Endothelial cell of umbilical vein (primary cell): ENCODE measurements around the gene ZNF8.

Source experiments
- CTCF ChIP-seq, 2 donors: IDR thresholded peaks; 1 replicate in 1 of 2; 2 replicates in 1 of 2; pipeline ENCODE4 v1.5.1; 2011; ENCODE audit warnings: low read length in 2 of 2, mild to moderate bottlenecking in 2 of 2, moderate library complexity in 2 of 2, control low read depth in 1 of 2, inconsistent platforms in 1 of 2, low read depth in 1 of 2; ENCODE audit not compliant: insufficient read depth in 1 of 2; ENCODE audit errors: extremely low read depth in 1 of 2
- EZH2 ChIP-seq: IDR thresholded peaks from 2 replicates; pipeline ENCODE4 v1.6.1; 2012; ENCODE audit warnings: borderline replicate concordance, low read depth, mild to moderate bottlenecking, moderate library complexity, low read length, inconsistent platforms; ENCODE audit not compliant: severe bottlenecking
- GATA2 ChIP-seq: IDR thresholded peaks from 2 replicates; pipeline ENCODE4 v1.7.0; 2011; ENCODE audit warnings: low read depth, mild to moderate bottlenecking, moderate library complexity, mixed read lengths, low read length; ENCODE audit not compliant: insufficient read length, insufficient read depth
- POLR2AphosphoS5 ChIP-seq: IDR thresholded peaks from 2 replicates; pipeline ENCODE4 v1.6.1; 2012; ENCODE audit warnings: low read depth, mild to moderate bottlenecking, control low read depth, low read length, moderate library complexity; ENCODE audit not compliant: insufficient read depth

- TF ChIP-seq CTCF (IDR thresholded peaks at IDR 0.05; ENCODE audit: extremely low read depth in 1 of 2, insufficient read depth in 1 of 2, low read depth in 1 of 2, low read length in 2 of 2): no peak
- TF ChIP-seq EZH2: no peak
- TF ChIP-seq POLR2AphosphoS5: no peak
- TF ChIP-seq GATA2: no peak
These were observed 57.5 kb downstream of the ZNF8 start for GRCh38 chr19:58336216-58336615.
